CD4-positive, CD25-positive, alpha-beta regulatory T cell (primary cell): Measurements from ENCODE around the gene OR2V1. TPM values are rescaled to one million over a fixed set of nuclear protein-coding genes. Genes with fewer than 3 reads are reported as not detected.
A peak's percentile ranks its signal among the peaks of the same experiment; 100 is the strongest.

Experiments
- ATAC-seq, 2 donors: fragments of 150-1000 bp; cut with Tn5 transposase; one replicate each; pipeline ENCODE4 v1.10.0; 2021; ENCODE audit warnings: low read depth in 2 of 2, moderate number of reproducible peaks in 2 of 2, moderate library complexity in 1 of 2
- DNase-seq, 3 donors: peaks; one replicate each; pipeline versions ENCODE4 v3.0.0 to v3.0.0-alpha.2; 2012 to 2022; ENCODE audit warnings: mixed read lengths in 1 of 3
- H3K27ac ChIP-seq: one replicate; pipeline ENCODE4 v1.7.0; 2013; ENCODE audit warnings: mild to moderate bottlenecking, low read length; ENCODE audit not compliant: insufficient read depth, poor library complexity, severe bottlenecking
- H3K27me3 ChIP-seq: one replicate; pipeline ENCODE4 v1.7.0; 2013; ENCODE audit warnings: low read length; ENCODE audit not compliant: control insufficient read depth, insufficient read depth
- H3K36me3 ChIP-seq: one replicate; pipeline ENCODE4 v1.7.0; 2013; ENCODE audit warnings: mild to moderate bottlenecking, low read length, moderate library complexity; ENCODE audit not compliant: control insufficient read depth, insufficient read depth
- H3K4me1 ChIP-seq: 2 replicates; pipeline ENCODE4 v1.7.0; 2013; ENCODE audit warnings: mild to moderate bottlenecking, low read length; ENCODE audit not compliant: insufficient read depth, control insufficient read depth, poor library complexity, severe bottlenecking
- H3K4me3 ChIP-seq: one replicate; pipeline ENCODE4 v1.7.0; 2013; ENCODE audit warnings: low read depth, mild to moderate bottlenecking, low read length, moderate library complexity
- H3K9me3 ChIP-seq, 2 experiments: 1 replicate in 1 of 2; 2 replicates in 1 of 2; pipeline ENCODE4 v1.7.0; 2013; ENCODE audit warnings: low read length in 2 of 2, mild to moderate bottlenecking in 1 of 2, moderate library complexity in 1 of 2; ENCODE audit not compliant: control insufficient read depth in 2 of 2
- H3K27ac Mint-ChIP-seq, 3 donors: one replicate each; pipeline ENCODE4 v1.8.0; 2020 to 2022; ENCODE audit warnings: mild to moderate bottlenecking in 3 of 3, mixed read lengths in 3 of 3, moderate library complexity in 2 of 3
- H3K27me3 Mint-ChIP-seq: one replicate; pipeline ENCODE4 v1.8.0; 2022; ENCODE audit warnings: mild to moderate bottlenecking, mixed read lengths
- H3K36me3 Mint-ChIP-seq: one replicate; pipeline ENCODE4 v1.8.0; 2020; ENCODE audit warnings: mixed read lengths
- H3K4me1 Mint-ChIP-seq, 4 donors: one replicate each; pipeline ENCODE4 v1.8.0; 2020 to 2022; ENCODE audit warnings: mixed read lengths in 4 of 4, mild to moderate bottlenecking in 1 of 4
- H3K4me3 Mint-ChIP-seq, 4 donors: one replicate each; pipeline ENCODE4 v1.8.0; 2020 to 2022; ENCODE audit warnings: mild to moderate bottlenecking in 4 of 4, mixed read lengths in 4 of 4, moderate library complexity in 3 of 4
- H3K9me3 Mint-ChIP-seq, 7 donors: one replicate each; pipeline ENCODE4 v1.8.0; 2020 to 2022; ENCODE audit warnings: mixed read lengths in 7 of 7, mild to moderate bottlenecking in 3 of 7, moderate library complexity in 2 of 7
- polyA plus RNA-seq, 4 donors: library from polyadenylated mRNA; unstranded; fragments of 300-500 nt; fragmentation: Illumina TruSeq; gene quantifications; one replicate each; pipeline ENCODE4 v1.2.3, GENCODE V29; 2021
- total RNA-seq: library from RNA; stranded (reverse); gene quantifications from one replicate; pipeline ENCODE4 v1.2.3, GENCODE V29; 2022

The OR2V1 gene
- total and polyA plus RNA-seq, 5 donors from 2014 or later = not detected

DNA sequence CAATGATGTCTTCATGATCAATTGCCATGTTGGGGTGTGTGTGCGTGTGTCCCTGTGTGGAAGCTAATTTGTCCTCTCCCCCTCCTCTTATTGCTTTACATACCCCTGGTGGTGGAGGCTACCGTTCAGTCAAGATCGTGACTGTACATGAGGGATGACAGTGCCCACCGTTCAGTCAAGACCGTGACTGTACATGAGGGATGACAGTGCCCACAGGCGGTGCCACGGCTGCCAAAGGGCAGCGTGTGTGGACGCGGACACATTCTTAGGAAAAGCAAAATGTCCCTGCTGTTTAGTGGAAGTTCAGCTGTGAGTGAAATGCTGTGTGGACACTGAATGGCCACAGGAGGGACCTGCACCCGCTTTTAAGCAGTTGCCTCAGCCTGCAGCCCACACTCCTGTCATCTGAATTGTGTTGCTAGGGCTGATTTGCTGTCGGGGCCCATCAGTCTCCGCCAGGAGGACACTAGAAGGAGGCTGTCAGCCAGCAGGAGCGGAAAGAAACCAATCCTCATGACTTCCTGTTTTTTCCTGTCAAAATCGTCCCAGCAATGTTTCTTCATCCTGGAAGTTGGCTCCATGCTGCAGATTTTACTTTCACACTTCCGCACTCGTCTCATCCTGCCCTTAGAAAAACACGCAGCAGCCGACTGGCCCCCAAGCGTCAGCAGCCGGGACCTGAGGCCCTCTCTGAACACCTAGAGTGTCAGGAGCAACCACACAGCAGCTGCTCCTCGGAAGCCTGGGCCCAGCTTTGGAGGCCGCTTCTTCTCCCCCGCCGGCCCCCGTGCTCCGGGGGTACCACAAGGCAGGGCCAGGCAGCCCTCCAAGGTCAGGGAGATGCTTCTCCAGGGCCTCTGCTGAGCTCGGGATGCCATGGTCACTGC is 9.1 kb downstream of the OR2V1 start:
- no peaks in the 10 kb centered on the region for H3K9me3 ChIP-seq
- Mint-ChIP-seq H3K4me3 (no peak overlapping the region), H3K4me1 (peaks cover 0 to 4% (median 2%) of the 10 kb centered on the region in 4 donors), H3K9me3 (peaks cover 0 to 6% (median 1%) of the 10 kb centered on the region in 7 donors), H3K36me3 (no peaks in the 10 kb centered on the region), H3K27ac (no peak overlapping the region), H3K27me3 (peaks cover 23% of the 10 kb centered on the region)
- peaks cover 9% of the 10 kb centered on the region for H3K27me3 ChIP-seq
- H3K4me3 ChIP-seq = no peak overlapping the region
- H3K27ac ChIP-seq = no peak overlapping the region
- no peaks in the 10 kb centered on the region for H3K36me3 ChIP-seq
- no peaks in the 10 kb centered on the region for H3K4me1 ChIP-seq
- ATAC-seq (no peak), DNase-seq (no peak)

DNA sequence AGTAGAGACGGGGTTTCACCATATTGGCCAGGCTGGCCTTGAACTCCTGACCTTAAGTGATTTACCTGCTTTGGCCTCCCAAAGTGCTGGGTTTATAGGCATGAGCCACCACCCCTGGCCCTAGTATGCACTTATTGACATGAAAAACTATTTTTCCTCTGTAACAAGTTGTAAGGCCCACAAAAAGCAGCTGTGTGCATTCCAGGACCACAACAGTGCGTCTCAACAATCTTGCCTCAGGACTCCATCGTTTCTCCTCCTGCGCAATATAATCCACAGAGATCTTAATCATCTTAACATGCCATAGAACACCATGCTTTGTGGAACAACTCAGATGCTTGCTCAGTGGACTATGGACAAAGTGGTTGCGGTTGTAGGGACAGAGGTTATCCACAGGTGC is 10.2 kb downstream of the OR2V1 start:
- peaks cover 0 to 4% (median 2%) of the 10 kb centered on the region in 4 donors for H3K4me1 Mint-ChIP-seq

DNA sequence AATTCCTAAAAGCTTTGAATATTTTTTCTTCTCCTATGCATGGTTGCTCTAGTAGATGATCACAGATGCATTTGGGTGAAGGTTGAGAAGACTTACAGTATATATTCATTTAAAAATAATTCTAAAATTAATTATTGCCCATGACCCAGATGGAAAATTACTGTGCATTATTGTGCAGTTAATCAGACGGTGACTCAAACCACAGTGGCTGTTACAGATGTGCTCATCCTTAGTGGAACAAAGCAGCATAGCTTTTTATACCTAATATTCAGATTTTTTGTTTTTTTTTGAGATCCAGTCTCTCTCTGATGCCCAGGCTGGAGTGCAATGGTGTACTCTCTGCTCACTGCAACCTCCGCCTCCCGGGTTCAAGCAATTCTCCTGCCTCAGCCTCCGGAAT is 10.7 kb downstream of the OR2V1 start:
- ATAC-seq (no peak), DNase-seq (no peak)
- Histone ChIP-seq H3K9me3 (no peaks in the 10 kb centered on the region), H3K4me1 (no peaks in the 10 kb centered on the region), H3K36me3 (no peaks in the 10 kb centered on the region), H3K27ac (no peak overlapping the region), H3K4me3 (no peak overlapping the region), H3K27me3 (peaks cover 19% of the 10 kb centered on the region)
- no peak overlapping the region for H3K27ac Mint-ChIP-seq
- peaks cover 0 to 2% (median 0%) of the 10 kb centered on the region in 7 donors for H3K9me3 Mint-ChIP-seq
- H3K4me1 Mint-ChIP-seq = peaks cover under 1 to 5% (median 3%) of the 10 kb centered on the region in 4 donors
- H3K27me3 Mint-ChIP-seq = peaks cover 34% of the 10 kb centered on the region
- H3K36me3 Mint-ChIP-seq = no peaks in the 10 kb centered on the region
- no peak overlapping the region for H3K4me3 Mint-ChIP-seq

More for the DNA sequence above, 10.2 kb downstream of the OR2V1 start:
- Mint-ChIP-seq H3K9me3 (peaks cover 0 to 2% (median 0%) of the 10 kb centered on the region in 7 donors), H3K27me3 (peaks cover 30% of the 10 kb centered on the region), H3K27ac (no peak overlapping the region), H3K4me3 (no peak overlapping the region), H3K36me3 (no peaks in the 10 kb centered on the region)
- ATAC-seq (no peak), DNase-seq (no peak)
- no peak overlapping the region for H3K4me3 ChIP-seq
- no peaks in the 10 kb centered on the region for H3K36me3 ChIP-seq
- peaks cover 18% of the 10 kb centered on the region for H3K27me3 ChIP-seq
- no peak overlapping the region for H3K27ac ChIP-seq
- H3K4me1 ChIP-seq = no peaks in the 10 kb centered on the region
- H3K9me3 ChIP-seq = no peaks in the 10 kb centered on the region

DNA sequence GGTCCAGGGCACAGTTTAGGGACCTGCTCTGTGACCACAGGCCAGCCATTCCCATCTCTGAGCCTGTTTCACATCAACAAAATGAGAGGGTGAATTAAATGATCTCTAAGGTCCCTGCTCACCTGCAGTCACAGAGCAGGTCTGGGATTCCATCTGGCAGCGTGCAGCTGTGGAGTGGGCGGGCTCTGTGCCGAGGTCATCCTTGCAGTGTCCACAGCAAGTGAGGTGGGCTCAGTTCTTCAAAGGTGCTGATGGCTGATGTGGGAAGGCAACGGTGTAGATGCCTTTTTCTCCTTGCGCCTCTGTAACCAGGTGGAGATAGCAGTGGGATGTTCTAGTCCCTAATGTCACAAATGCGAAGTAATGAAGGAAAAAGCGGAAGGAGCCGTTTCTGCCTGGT is 11.9 kb downstream of the OR2V1 start:
- Mint-ChIP-seq H3K4me3 (no peak overlapping the region), H3K9me3 (peaks cover 0 to 2% (median 0%) of the 10 kb centered on the region in 7 donors), H3K27me3 (peaks cover 46% of the 10 kb centered on the region), H3K36me3 (no peaks in the 10 kb centered on the region), H3K27ac (no peak overlapping the region), H3K4me1 (peaks cover 0 to 6% (median 4%) of the 10 kb centered on the region in 4 donors)
- Histone ChIP-seq H3K27ac (no peak overlapping the region), H3K4me3 (no peak overlapping the region), H3K36me3 (no peaks in the 10 kb centered on the region), H3K27me3 (peaks cover 23% of the 10 kb centered on the region), H3K4me1 (no peaks in the 10 kb centered on the region), H3K9me3 (no peaks in the 10 kb centered on the region)
- no peak for ATAC-seq
- DNase-seq = no peak

DNA sequence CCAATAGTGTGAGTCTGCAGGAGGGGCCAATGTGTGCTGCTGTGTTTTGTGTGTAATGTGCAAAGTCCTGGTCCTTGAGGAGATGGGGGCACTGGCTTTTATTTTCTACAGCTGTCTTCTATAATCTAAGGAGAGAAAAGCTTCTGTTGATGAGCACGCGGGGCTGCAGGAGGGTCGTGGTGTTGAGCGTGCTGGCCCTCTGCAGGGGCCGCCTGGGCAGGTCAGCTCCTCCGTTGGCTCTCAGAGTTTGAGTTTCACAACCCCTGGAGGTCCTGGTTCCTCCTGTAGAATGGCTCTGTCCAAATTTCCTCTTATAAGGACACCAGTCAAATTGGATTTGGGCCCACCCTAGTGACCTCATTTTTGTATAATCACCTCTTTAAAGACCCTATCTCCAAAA is 12.6 kb downstream of the OR2V1 start:
- Mint-ChIP-seq H3K36me3 (no peaks in the 10 kb centered on the region), H3K4me1 (peaks cover 0 to 6% (median 4%) of the 10 kb centered on the region in 4 donors), H3K27me3 (peaks cover 49% of the 10 kb centered on the region), H3K9me3 (peaks cover 0 to 3% (median 0%) of the 10 kb centered on the region in 7 donors), H3K4me3 (no peak overlapping the region), H3K27ac (no peak overlapping the region)
- Histone ChIP-seq H3K27ac (no peak overlapping the region), H3K4me3 (no peak overlapping the region), H3K27me3 (peaks cover 24% of the 10 kb centered on the region), H3K36me3 (no peaks in the 10 kb centered on the region), H3K4me1 (no peaks in the 10 kb centered on the region), H3K9me3 (no peaks in the 10 kb centered on the region)
- ATAC-seq = no peak
- DNase-seq = no peak

DNA sequence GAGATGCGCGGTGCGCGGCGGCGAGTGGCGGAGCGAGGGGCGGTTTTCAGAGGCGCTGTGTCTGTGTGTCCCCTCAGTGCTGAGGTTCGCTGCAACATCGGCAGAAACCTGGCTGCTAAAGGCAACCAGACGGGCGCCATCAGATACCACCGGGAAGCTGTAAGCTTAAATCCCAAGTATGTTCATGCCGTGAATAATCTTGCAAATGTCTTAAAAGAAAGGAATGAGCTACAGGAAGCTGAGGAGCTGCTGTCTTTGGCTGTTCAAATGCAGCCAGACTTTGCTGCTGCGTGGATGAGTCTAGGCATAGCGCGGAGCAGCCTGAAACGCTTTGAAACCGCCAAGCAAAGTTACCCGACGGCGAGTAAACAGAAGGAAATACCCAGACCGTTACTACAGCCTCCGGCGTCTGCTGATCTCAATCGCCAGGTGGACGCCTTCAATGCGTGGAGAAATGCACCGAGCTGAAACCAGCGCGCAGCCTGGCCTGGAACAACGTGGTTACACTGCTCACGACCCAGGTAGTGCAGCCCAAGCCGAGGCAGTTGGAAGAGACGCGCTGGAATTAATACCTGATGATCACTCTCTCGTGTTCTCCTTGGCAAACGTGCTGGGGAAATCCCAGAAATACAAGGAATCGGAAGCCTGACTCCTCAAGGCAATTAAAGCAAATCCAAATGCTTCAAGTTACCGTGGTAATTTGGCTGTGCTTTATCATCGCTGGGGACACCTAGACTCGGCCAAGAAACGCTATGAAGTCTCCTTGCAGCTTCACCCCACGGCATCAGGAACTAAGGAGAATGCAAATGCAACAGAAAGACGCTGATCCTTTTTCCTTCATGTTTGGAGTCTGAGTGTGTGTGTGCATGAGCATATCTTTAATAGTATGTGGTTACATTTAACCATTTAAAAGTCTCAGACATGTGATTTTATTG is 15.9 kb downstream of the OR2V1 start:
- H3K27me3 ChIP-seq = peaks cover 20% of the 10 kb centered on the region
- Mint-ChIP-seq H3K27me3 (peaks cover 48% of the 10 kb centered on the region), H3K4me3 (peak overlapping the region in 1 of 4 donors; percentile 18)

DNA sequence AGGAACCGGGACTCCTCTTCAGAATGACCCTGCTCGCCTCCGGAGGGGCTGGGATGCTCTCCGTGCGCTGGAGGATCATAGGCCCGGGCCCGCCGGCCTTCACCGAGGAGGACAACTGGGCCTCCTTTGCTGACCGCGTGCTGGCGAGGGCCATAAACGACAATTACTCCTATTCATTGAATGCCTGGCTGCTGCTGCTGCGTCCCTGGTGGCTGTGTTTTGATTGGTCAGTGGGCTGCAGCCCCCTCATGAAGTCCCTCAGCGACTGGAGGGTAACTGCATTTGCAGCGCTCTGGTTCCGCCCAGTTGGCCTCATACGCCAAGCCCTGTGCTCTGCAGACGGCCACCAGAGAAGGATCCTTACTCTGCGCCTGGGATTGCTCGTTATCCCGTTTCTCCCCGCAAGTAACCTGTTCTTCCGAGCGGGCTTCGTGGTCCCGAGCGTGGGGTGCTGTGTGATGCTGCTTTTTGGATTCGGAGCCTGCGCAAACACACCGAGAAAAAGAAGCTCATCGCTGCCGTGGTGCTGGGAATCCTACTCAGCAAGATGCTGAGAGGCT is 16.6 kb downstream of the OR2V1 start:
- Histone ChIP-seq H3K4me3 (no peak overlapping the region), H3K27ac (no peak overlapping the region), H3K9me3 (no peaks in the 10 kb centered on the region), H3K4me1 (no peaks in the 10 kb centered on the region), H3K27me3 (peaks cover 20% of the 10 kb centered on the region), H3K36me3 (no peaks in the 10 kb centered on the region)
- DNase-seq = no peak
- no peak overlapping the region for H3K27ac Mint-ChIP-seq
- peaks cover 0 to 5% (median 0%) of the 10 kb centered on the region in 7 donors for H3K9me3 Mint-ChIP-seq
- no peaks in the 10 kb centered on the region for H3K36me3 Mint-ChIP-seq
- peaks cover 0 to 6% (median 4%) of the 10 kb centered on the region in 4 donors for H3K4me1 Mint-ChIP-seq
- ATAC-seq = no peak
- no peak overlapping the region for H3K4me3 Mint-ChIP-seq
- peaks cover 47% of the 10 kb centered on the region for H3K27me3 Mint-ChIP-seq

More for the DNA sequence above, 15.9 kb downstream of the OR2V1 start:
- Mint-ChIP-seq H3K27ac (no peak overlapping the region), H3K9me3 (peaks cover 0 to 5% (median 0%) of the 10 kb centered on the region in 7 donors), H3K4me1 (peaks cover 0 to 6% (median 4%) of the 10 kb centered on the region in 4 donors), H3K36me3 (no peaks in the 10 kb centered on the region)
- Histone ChIP-seq H3K27ac (no peak overlapping the region), H3K4me3 (no peak overlapping the region), H3K9me3 (no peaks in the 10 kb centered on the region), H3K4me1 (no peaks in the 10 kb centered on the region), H3K36me3 (no peaks in the 10 kb centered on the region)
- ATAC-seq = no peak
- DNase-seq = no peak
